Keratinocyte (primary cell): ENCODE measurements around the gene SBK1. TPM values are rescaled to one million over a fixed set of nuclear protein-coding genes. Genes with fewer than 3 reads are reported as not detected.
"Not testable (repeated sequence)": the region's sequence is repeated elsewhere in the genome, so short reads cannot be mapped to it uniquely, and the experiment has no call there.

Experiments used
- DNase-seq: peaks from one replicate; pipeline ENCODE4 v3.0.0-alpha.2; 2011; ENCODE audit warnings: low read depth, missing footprints, low spot score
- FAIRE-seq: peaks from 2 replicates; lab custom pipeline; 2011; peaks lifted over from hg19 to GRCh38; lab: Jason Lieb, UNC
- H2AFZ ChIP-seq: 2 replicates; pipeline ENCODE4 v1.6.0; 2012; ENCODE audit warnings: low read length, control low read depth, inconsistent platforms; ENCODE audit not compliant: control insufficient read depth
- H3K27ac ChIP-seq: 2 replicates; pipeline ENCODE4 v1.5.1; 2011; ENCODE audit warnings: low read length; ENCODE audit not compliant: control insufficient read depth, insufficient read depth
- H3K27me3 ChIP-seq: 3 replicates; pipeline ENCODE4 v1.6.0; 2011; ENCODE audit warnings: low read length; ENCODE audit not compliant: control insufficient read depth, insufficient read depth; ENCODE audit errors: extremely low read depth
- H3K36me3 ChIP-seq, 2 experiments: 2 replicates in 1 of 2; 3 replicates in 1 of 2; pipeline ENCODE4 v1.5.1; 2011; ENCODE audit warnings: low read length in 2 of 2, mild to moderate bottlenecking in 1 of 2; ENCODE audit not compliant: control insufficient read depth in 2 of 2, insufficient read depth in 2 of 2; ENCODE audit errors: extremely low read depth in 1 of 2
- H3K4me1 ChIP-seq: 3 replicates; pipeline ENCODE4 v1.5.1; 2011; ENCODE audit warnings: low read length; ENCODE audit not compliant: control insufficient read depth, insufficient read depth; ENCODE audit errors: extremely low read depth
- H3K4me2 ChIP-seq: 3 replicates; pipeline ENCODE4 v1.6.0; 2011; ENCODE audit warnings: low read depth, low read length; ENCODE audit not compliant: control insufficient read depth, insufficient read depth; ENCODE audit errors: extremely low read depth
- H3K4me3 ChIP-seq, 3 experiments: fragments of 200-600 bp in 1 of 3; sonication (generic) in 1 of 3; 2 replicates in 2 of 3; 3 replicates in 1 of 3; pipeline ENCODE4 v1.5.1; 2011 to 2016; ENCODE audit warnings: low read length in 3 of 3, mild to moderate bottlenecking in 3 of 3, control low read depth in 2 of 3, inconsistent platforms in 1 of 3, low read depth in 1 of 3, mixed read lengths in 1 of 3, mixed run types in 1 of 3, moderate library complexity in 1 of 3; ENCODE audit not compliant: control insufficient read depth in 2 of 3, insufficient read depth in 2 of 3; ENCODE audit errors: extremely low read depth in 1 of 3
- H3K79me2 ChIP-seq: 2 replicates; pipeline ENCODE4 v1.6.0; 2012; ENCODE audit warnings: low read length; ENCODE audit not compliant: control insufficient read depth, insufficient read depth
- H3K9ac ChIP-seq: 3 replicates; pipeline ENCODE4 v1.6.0; 2011; ENCODE audit warnings: low read length; ENCODE audit not compliant: control insufficient read depth, insufficient read depth; ENCODE audit errors: extremely low read depth
- H3K9me1 ChIP-seq: 3 replicates; pipeline ENCODE4 v1.6.0; 2011; ENCODE audit warnings: low read length; ENCODE audit not compliant: control insufficient read depth, insufficient read depth; ENCODE audit errors: extremely low read depth
- H3K9me3 ChIP-seq: 2 replicates; pipeline ENCODE4 v1.5.1; 2012; ENCODE audit warnings: low read depth, low read length; ENCODE audit not compliant: control insufficient read depth
- H4K20me1 ChIP-seq: 3 replicates; pipeline ENCODE4 v1.6.0; 2011; ENCODE audit warnings: low read length; ENCODE audit not compliant: control insufficient read depth, insufficient read depth; ENCODE audit errors: extremely low read depth
- dilution Hi-C: fragments of 300-500 bp; cut with MboI; formaldehyde crosslinking; loops from one replicate; pipeline ENCODE4 v1.7.0; 2020; ENCODE audit warnings: low sequenced_read_pairs; ENCODE audit not compliant: extremely low pct_ligation_motif_present
- polyA plus RNA-seq, 5 experiments: library from polyadenylated mRNA; depleted of rRNA in 3 of 5; stranded (reverse) in 3 of 5; stranded (forward) in 1 of 5; unstranded in 1 of 5; fragments of >200 nt; gene quantifications; 1 replicate in 1 of 5; 2 replicates in 3 of 5; 3 replicates in 1 of 5; pipeline versions ENCODE4 v1.2.1 to v1.2.3, GENCODE V29; 2011 to 2012; ENCODE audit warnings: missing spikeins in 2 of 5, low read depth in 1 of 5, low replicate concordance in 1 of 5

Gene SBK1
- polyA plus RNA-seq, 1 donor (not counting 4 experiments of a cell fraction or from before 2014, with no cell fraction given) = 0.04 TPM

DNA sequence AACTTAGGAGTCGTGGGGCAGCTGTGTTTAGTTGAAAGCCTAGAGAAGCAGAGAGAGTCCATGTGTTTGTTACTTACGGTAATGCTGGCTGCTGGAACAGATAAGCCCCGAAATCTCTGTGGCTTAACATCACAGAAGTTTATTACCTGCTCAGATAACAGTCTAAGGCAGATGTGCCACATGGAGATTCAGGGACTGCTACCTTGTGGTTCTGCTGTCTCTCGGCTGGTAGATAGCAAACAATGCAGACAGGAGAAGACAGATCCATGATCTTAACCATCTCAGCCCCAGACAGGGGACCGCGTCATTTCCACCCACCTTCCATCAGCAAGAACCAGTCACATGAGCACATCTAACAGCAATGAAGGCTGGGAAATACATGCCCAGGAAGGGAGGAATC lies 40.3 kb downstream of the SBK1 start:
- H4K20me1 ChIP-seq, H3K4me2 ChIP-seq, H3K9me1 ChIP-seq, FAIRE-seq, H2AFZ ChIP-seq, H3K4me1 ChIP-seq, H3K27me3 ChIP-seq, H3K36me3 ChIP-seq, H3K9ac ChIP-seq, DNase-seq, H3K27ac ChIP-seq, H3K79me2 ChIP-seq, H3K9me3 ChIP-seq, H3K4me3 ChIP-seq, dilution Hi-C loops: not testable (repeated sequence)

DNA sequence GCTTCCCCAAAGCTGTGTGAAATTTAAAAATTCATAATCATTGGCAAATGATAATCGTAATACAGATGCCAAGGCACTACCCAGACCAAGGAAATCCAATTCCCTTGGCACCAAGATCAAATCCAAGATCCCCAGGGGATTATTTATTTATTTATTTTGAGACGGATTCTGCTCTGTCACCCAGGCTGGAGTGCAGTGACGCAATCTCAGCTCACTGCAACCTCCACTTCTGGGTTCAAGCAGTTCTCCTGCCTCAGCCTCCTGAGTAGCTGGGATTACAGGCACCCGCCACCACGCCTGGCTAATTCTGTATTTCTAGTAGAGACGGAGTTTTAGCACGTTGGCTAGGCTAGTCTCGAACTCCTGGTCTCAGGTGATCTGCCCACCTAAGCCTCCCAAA lies 43.4 kb downstream of the SBK1 start:
- H3K9me1 ChIP-seq, H3K36me3 ChIP-seq, DNase-seq, H3K9me3 ChIP-seq, dilution Hi-C loops, H2AFZ ChIP-seq, H3K27ac ChIP-seq, H3K4me1 ChIP-seq, H3K9ac ChIP-seq, H3K4me3 ChIP-seq, H3K79me2 ChIP-seq, H4K20me1 ChIP-seq, H3K4me2 ChIP-seq, FAIRE-seq, H3K27me3 ChIP-seq: not testable (repeated sequence)

- H2AFZ ChIP-seq, H3K9me1 ChIP-seq, H3K9ac ChIP-seq, H3K36me3 ChIP-seq, H3K27me3 ChIP-seq, DNase-seq, dilution Hi-C loops, H3K4me3 ChIP-seq, H3K4me1 ChIP-seq, H4K20me1 ChIP-seq, FAIRE-seq, H3K4me2 ChIP-seq, H3K9me3 ChIP-seq, H3K27ac ChIP-seq, H3K79me2 ChIP-seq: not testable (repeated sequence)
These were observed 44.8 kb downstream of the SBK1 start for GRCh38 chr16:28336940-28337710.

DNA sequence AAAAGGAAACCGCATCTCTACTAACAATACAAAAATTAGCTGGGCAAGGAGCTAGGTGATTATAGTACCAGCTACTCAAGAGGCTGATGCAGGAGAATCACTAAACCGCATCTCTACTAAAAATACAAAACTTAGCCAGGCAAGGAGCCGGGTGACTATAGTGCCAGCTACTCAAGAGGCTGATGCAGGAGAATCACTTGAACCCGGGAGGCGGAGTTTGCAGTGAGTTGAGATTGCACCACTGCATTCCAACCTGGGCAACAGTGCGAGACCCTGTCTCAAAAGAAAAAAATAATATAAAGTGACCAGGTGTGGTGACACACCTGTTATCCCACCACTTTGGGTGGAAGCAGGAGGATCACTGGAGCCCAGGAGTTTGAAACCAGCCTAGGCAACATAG lies 45.9 kb downstream of the SBK1 start:
- H3K4me2 ChIP-seq, H3K4me1 ChIP-seq, H3K9ac ChIP-seq, H3K36me3 ChIP-seq, H3K9me3 ChIP-seq, H3K79me2 ChIP-seq, DNase-seq, H3K9me1 ChIP-seq, H4K20me1 ChIP-seq, H3K4me3 ChIP-seq, H3K27me3 ChIP-seq, H3K27ac ChIP-seq, H2AFZ ChIP-seq, FAIRE-seq, dilution Hi-C loops: not testable (repeated sequence)

- FAIRE-seq, H2AFZ ChIP-seq, H3K36me3 ChIP-seq, H3K27ac ChIP-seq, H3K4me2 ChIP-seq, H3K79me2 ChIP-seq, H3K9me3 ChIP-seq, H3K4me1 ChIP-seq, dilution Hi-C loops, H4K20me1 ChIP-seq, H3K9me1 ChIP-seq, H3K27me3 ChIP-seq, H3K4me3 ChIP-seq, H3K9ac ChIP-seq: not testable (repeated sequence)
- peak; percentile 36 for DNase-seq
These were observed 70.3 kb downstream of the SBK1 start for GRCh38 chr16:28362600-28362999.
